Cerebellar nuclear complex (tissue), 1 donor: ENCODE measurements around the gene MALAT1.
A peak's percentile ranks its signal among the peaks of the same experiment; 100 is the strongest.
"Not testable (repeated sequence)": the region's sequence is repeated elsewhere in the genome, so short reads cannot be mapped to it uniquely, and the experiment has no call there.

Source experiments
- DNase-seq, 2 experiments: peaks; one replicate each; lab custom pipeline; 2025; lab: John Stamatoyannopoulos, UW

The MALAT1 gene

GRCh38 chr11:65522718-65523630 lies 24.1 kb downstream of the MALAT1 start:
- not testable (repeated sequence) for DNase-seq

- DNase-seq: not testable (repeated sequence)
These were observed 24.8 kb downstream of the MALAT1 start for GRCh38 chr11:65523631-65523968.

GRCh38 chr11:65524014-65524740 lies 25.3 kb downstream of the MALAT1 start:
- no peak for DNase-seq

GRCh38 chr11:65524741-65525545 lies 26.1 kb downstream of the MALAT1 start, which contains the start of gene SCYL1:
Gene SCYL1, plus strand, starts transcription at chr11:65525083. Its CDS starts 71 bp downstream, at chr11:65525154.
- peak in 1 of 2 experiments; percentile 25 for DNase-seq

- DNase-seq: no peak
These were observed 27.0 kb downstream of the MALAT1 start for GRCh38 chr11:65525546-65526480.

- DNase-seq: no peak
These were observed 27.9 kb downstream of the MALAT1 start for GRCh38 chr11:65526744-65527143.

GRCh38 chr11:65528819-65529350 lies 30.0 kb downstream of the MALAT1 start:
- DNase-seq: no peak

GRCh38 chr11:65529475-65530156 lies 30.8 kb downstream of the MALAT1 start:
- DNase-seq: no peak

GRCh38 chr11:65530157-65530496 lies 31.3 kb downstream of the MALAT1 start:
- no peak for DNase-seq

- DNase-seq: no peak
These were observed 33.7 kb downstream of the MALAT1 start for GRCh38 chr11:65532388-65533064.

GRCh38 chr11:65535102-65535501 lies 36.3 kb downstream of the MALAT1 start:
- DNase-seq: no peak

GRCh38 chr11:65536412-65537295 lies 37.8 kb downstream of the MALAT1 start:
- DNase-seq: no peak

- DNase-seq: no peak
These were observed 38.4 kb downstream of the MALAT1 start for GRCh38 chr11:65537296-65537597.

- DNase-seq: no peak
These were observed 38.9 kb downstream of the MALAT1 start for GRCh38 chr11:65537620-65538231.

GRCh38 chr11:65538232-65538914 lies 39.5 kb downstream of the MALAT1 start:
- no peak for DNase-seq

GRCh38 chr11:65538915-65539743 lies 40.3 kb downstream of the MALAT1 start:
- DNase-seq: no peak

GRCh38 chr11:65539744-65540289 lies 41.0 kb downstream of the MALAT1 start:
- no peak for DNase-seq
